ENCODE results near the gene CHD6.

Gene CHD6

DNA sequence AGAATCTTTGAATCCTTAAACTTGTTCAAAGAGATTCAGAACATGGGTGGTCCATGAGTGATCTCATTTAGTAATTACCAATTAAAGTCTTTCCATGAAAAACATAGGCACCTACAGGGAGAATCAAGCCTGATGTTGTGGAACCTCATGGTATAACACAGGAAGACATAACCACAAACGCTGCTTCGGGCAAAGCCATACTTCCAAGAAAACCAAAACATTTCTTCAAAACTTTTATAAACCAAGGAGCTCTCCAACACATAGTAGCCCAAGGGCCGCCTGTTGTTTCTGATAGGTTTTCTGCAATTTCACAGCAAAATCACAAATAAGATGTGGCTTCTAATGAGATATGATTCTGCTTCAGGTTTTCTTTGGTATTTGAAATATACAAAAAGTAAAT is 2.5 kb downstream of the CHD6 start:
- Mint-ChIP-seq H3K36me3 (ENCODE audit: low read depth) (no peaks in the 10 kb centered on the region), H3K9me3 (no peaks in the 10 kb centered on the region), H3K4me3 (peak overlapping the region; percentile 70 to 79 (median 73)), H3K4me1 (peaks cover 58% of the 10 kb centered on the region), H3K27me3 (ENCODE audit: low read depth) (peaks cover 4% of the 10 kb centered on the region), H3K27ac (peak overlapping the region; percentile 20 to 65 (median 41))
- TF ChIP-seq, protein P1, sequence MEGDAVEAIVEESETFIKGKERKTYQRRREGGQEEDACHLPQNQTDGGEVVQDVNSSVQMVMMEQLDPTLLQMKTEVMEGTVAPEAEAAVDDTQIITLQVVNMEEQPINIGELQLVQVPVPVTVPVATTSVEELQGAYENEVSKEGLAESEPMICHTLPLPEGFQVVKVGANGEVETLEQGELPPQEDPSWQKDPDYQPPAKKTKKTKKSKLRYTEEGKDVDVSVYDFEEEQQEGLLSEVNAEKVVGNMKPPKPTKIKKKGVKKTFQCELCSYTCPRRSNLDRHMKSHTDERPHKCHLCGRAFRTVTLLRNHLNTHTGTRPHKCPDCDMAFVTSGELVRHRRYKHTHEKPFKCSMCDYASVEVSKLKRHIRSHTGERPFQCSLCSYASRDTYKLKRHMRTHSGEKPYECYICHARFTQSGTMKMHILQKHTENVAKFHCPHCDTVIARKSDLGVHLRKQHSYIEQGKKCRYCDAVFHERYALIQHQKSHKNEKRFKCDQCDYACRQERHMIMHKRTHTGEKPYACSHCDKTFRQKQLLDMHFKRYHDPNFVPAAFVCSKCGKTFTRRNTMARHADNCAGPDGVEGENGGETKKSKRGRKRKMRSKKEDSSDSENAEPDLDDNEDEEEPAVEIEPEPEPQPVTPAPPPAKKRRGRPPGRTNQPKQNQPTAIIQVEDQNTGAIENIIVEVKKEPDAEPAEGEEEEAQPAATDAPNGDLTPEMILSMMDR (IDR thresholded peaks at IDR 0.05; ENCODE audit: unreplicated experiment in 3 of 3) = no peak

DNA sequence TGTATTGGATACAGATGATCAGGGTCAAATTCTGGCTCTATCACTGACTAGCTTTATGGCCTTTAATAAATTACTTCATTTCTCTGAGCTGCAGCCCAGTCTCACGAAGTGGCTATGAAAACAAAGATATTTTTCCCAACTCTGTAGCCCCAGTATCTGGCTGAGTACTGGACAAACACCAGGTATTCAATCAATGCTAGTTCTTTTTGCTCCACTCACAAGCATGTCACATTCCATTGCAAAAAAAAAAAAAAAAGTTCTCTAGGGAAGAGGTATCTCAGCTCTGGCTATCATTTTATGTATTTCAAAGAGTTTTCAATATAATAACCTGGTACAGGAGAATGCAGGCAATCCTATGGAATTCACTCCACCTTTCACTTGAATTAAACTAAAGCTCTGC is 3.1 kb downstream of the CHD6 start:
- no peaks in the 10 kb centered on the region for H3K9me3 Mint-ChIP-seq
- peaks cover 4% of the 10 kb centered on the region for H3K27me3 Mint-ChIP-seq (ENCODE audit: low read depth)
- peak overlapping the region; percentile 70 to 79 (median 73) for H3K4me3 Mint-ChIP-seq
- H3K4me1 Mint-ChIP-seq = peaks cover 60% of the 10 kb centered on the region
- H3K27ac Mint-ChIP-seq = peak overlapping the region; percentile 20 to 65 (median 41)
- H3K36me3 Mint-ChIP-seq (ENCODE audit: low read depth) = no peaks in the 10 kb centered on the region
- TF ChIP-seq, protein P1 (IDR thresholded peaks at IDR 0.05; ENCODE audit: unreplicated experiment in 3 of 3) = no peak

DNA sequence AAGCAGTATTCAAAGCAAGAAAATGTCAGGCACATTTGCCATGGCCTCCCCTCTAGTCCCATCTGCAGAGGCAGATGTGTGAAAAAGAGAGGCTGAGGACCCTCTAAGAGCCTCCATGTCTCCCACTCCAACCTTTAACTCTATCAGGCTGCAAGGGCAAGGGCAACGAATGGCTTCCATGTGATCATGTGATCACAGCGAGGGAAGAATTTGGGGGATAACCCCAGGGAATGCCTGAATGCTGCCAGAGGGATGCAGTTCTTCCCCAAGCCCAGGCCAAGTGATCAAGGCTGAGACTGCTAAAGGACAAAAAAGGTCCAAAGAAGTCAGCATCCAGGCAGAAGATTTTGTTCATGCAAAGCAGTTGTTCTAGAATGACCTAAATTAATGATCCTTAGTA is 4.9 kb downstream of the CHD6 start:
- Mint-ChIP-seq H3K4me3 (peak overlapping the region in 1 of 3 experiments; percentile 56), H3K27me3 (ENCODE audit: low read depth) (peaks cover 2% of the 10 kb centered on the region), H3K9me3 (no peaks in the 10 kb centered on the region), H3K4me1 (peaks cover 64% of the 10 kb centered on the region), H3K36me3 (ENCODE audit: low read depth) (no peaks in the 10 kb centered on the region), H3K27ac (no peak overlapping the region)
- TF ChIP-seq, protein P1 (IDR thresholded peaks at IDR 0.05; ENCODE audit: unreplicated experiment in 3 of 3) = no peak

DNA sequence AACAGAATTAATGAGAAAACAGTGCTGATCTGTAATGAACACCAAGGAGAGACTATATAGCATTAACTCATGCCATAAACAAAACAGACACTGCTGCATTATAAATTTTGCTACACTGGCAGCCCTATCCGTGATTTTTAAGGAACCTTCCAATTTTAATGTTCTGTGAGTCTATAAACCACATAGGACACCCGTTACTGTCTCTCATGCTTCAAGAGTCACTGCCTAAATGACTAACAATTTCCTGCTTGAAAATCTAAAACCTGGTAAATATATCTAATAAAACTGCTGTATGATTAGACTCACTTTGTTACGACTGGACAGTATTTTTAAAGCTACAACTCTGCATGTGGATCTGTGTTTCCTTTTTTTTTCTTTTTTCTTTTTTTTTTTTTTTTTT is 8.7 kb downstream of the CHD6 start:
- H3K9me3 Mint-ChIP-seq = peaks cover 6% of the 10 kb centered on the region
- no peak overlapping the region for H3K27ac Mint-ChIP-seq
- TF ChIP-seq, protein P1 (IDR thresholded peaks at IDR 0.05; ENCODE audit: unreplicated experiment in 3 of 3) = no peak
- no peak overlapping the region for H3K4me3 Mint-ChIP-seq
- peaks cover 43% of the 10 kb centered on the region for H3K4me1 Mint-ChIP-seq
- peaks cover 23% of the 10 kb centered on the region for H3K36me3 Mint-ChIP-seq (ENCODE audit: low read depth)
- no peaks in the 10 kb centered on the region for H3K27me3 Mint-ChIP-seq (ENCODE audit: low read depth)

DNA sequence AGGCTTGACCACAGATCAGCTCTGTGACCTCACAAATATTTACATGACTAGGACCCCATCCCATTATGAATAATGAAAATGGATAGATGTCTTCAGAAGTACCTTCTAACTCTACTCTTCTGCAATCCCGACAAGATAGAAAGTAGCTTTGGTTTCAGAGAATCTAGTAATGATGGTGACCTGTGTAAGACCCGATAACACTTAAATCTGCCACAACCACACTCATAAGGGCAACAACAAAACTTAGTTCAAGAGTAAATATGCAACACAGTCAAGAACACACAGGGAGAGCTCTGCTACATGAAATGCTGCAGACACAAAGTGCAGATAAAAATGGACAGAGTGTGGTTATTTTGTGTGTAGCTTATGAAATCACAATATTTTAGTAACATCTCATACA is 9.6 kb downstream of the CHD6 start:
- TF ChIP-seq, protein P1 (IDR thresholded peaks at IDR 0.05; ENCODE audit: unreplicated experiment in 3 of 3) = no peak
- H3K9me3 Mint-ChIP-seq = peaks cover 6% of the 10 kb centered on the region
- H3K27me3 Mint-ChIP-seq (ENCODE audit: low read depth) = no peaks in the 10 kb centered on the region
- peaks cover 29% of the 10 kb centered on the region for H3K36me3 Mint-ChIP-seq (ENCODE audit: low read depth)
- peaks cover 38% of the 10 kb centered on the region for H3K4me1 Mint-ChIP-seq
- H3K4me3 Mint-ChIP-seq = no peak overlapping the region
- no peak overlapping the region for H3K27ac Mint-ChIP-seq

DNA sequence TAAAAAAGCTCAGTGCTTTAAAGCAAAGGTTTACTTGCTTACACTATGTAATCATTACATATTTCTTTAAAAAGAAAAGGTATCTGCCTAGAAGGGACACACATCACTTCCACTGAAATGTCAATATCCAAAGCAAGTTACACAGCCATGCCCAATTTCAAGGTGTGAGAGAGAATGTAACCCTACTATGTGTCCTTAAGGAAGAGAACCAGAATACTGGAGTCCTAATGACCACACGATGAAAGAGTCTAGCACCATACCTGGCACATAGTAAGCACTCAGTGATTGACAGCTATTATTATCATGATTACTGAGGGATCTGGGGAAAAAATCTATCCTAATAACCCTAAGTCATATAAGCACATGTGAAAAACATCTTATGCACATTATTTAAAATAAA is 10.4 kb downstream of the CHD6 start:
- H3K4me3 Mint-ChIP-seq = no peak overlapping the region
- H3K27ac Mint-ChIP-seq = no peak overlapping the region
- peaks cover 29% of the 10 kb centered on the region for H3K36me3 Mint-ChIP-seq (ENCODE audit: low read depth)
- TF ChIP-seq, protein P1 (IDR thresholded peaks at IDR 0.05; ENCODE audit: unreplicated experiment in 3 of 3) = no peak
- peaks cover 6% of the 10 kb centered on the region for H3K9me3 Mint-ChIP-seq
- no peaks in the 10 kb centered on the region for H3K27me3 Mint-ChIP-seq (ENCODE audit: low read depth)
- H3K4me1 Mint-ChIP-seq = peaks cover 32% of the 10 kb centered on the region

Data from nephron (organoid).